ENCODE results near the gene TIMP2. TPM values are rescaled to one million over a fixed set of nuclear protein-coding genes. Genes with fewer than 3 reads are reported as not detected.

TIMP2 gene
- total and polyA plus RNA-seq, 2 of the 13 experiments (the other 11 are each of a cell fraction or from before 2014, with no cell fraction given), result 3.8 to 8.5 TPM

DNA sequence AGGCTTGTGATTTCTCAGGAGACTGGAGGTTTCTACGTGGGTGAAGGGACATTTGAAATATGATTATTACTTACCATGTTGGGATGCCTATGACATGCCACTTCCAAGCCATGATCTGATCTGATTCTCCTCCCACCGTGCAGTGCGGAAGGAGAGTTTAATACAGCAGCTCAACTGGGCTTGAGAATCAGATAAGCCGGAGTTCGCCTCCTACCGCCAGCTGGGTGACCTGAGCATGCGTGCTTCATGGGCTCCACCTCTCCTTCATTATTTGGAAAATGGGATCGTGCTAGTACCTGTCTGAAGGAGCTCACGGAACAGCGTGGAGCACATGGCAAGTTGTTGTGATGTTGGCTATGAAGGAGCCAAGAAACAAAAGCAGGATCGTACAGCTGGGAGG, 12.4 kb upstream of the TIMP2 start (continued):
- no peak for TF ChIP-seq CBX5 (CRISPR knock-in tag; IDR thresholded peaks at IDR 0.05; ENCODE audit: borderline replicate concordance)
- TF ChIP-seq ZNF629 (CRISPR knock-in tag; conservative IDR thresholded peaks at IDR 0.05), result no peak
- no peak for TF ChIP-seq MIER2 (CRISPR knock-in tag; IDR thresholded peaks at IDR 0.05)
- no peak for TF ChIP-seq ZNF607 (CRISPR knock-in tag; IDR thresholded peaks at IDR 0.05; ENCODE audit: borderline replicate concordance)
- TF ChIP-seq, protein P1, sequence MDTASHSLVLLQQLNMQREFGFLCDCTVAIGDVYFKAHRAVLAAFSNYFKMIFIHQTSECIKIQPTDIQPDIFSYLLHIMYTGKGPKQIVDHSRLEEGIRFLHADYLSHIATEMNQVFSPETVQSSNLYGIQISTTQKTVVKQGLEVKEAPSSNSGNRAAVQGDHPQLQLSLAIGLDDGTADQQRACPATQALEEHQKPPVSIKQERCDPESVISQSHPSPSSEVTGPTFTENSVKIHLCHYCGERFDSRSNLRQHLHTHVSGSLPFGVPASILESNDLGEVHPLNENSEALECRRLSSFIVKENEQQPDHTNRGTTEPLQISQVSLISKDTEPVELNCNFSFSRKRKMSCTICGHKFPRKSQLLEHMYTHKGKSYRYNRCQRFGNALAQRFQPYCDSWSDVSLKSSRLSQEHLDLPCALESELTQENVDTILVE (CRISPR knock-in tag; IDR thresholded peaks at IDR 0.05), result no peak
- TF ChIP-seq, protein P2, sequence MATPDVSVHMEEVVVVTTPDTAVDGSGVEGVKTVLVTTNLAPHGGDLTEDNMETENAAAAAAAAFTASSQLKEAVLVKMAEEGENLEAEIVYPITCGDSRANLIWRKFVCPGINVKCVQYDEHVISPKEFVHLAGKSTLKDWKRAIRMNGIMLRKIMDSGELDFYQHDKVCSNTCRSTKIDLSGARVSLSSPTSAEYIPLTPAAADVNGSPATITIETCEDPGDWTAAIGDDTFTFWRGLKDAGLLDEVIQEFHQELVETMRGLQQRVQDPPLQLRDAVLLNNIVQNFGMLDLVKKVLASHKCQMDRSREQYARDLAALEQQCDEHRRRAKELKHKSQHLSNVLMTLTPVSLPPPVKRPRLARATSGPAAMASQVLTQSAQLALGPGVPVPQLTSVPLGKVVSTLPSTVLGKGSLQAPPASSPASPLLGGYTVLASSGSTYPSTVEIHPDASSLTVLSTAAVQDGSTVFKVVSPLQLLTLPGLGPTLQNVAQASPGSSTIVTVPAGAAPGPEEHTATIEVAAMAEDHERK (CRISPR knock-in tag; IDR thresholded peaks at IDR 0.05; ENCODE audit: low read depth), result no peak
- TF ChIP-seq PHF20 (CRISPR knock-in tag; IDR thresholded peaks at IDR 0.05), result no peak

DNA sequence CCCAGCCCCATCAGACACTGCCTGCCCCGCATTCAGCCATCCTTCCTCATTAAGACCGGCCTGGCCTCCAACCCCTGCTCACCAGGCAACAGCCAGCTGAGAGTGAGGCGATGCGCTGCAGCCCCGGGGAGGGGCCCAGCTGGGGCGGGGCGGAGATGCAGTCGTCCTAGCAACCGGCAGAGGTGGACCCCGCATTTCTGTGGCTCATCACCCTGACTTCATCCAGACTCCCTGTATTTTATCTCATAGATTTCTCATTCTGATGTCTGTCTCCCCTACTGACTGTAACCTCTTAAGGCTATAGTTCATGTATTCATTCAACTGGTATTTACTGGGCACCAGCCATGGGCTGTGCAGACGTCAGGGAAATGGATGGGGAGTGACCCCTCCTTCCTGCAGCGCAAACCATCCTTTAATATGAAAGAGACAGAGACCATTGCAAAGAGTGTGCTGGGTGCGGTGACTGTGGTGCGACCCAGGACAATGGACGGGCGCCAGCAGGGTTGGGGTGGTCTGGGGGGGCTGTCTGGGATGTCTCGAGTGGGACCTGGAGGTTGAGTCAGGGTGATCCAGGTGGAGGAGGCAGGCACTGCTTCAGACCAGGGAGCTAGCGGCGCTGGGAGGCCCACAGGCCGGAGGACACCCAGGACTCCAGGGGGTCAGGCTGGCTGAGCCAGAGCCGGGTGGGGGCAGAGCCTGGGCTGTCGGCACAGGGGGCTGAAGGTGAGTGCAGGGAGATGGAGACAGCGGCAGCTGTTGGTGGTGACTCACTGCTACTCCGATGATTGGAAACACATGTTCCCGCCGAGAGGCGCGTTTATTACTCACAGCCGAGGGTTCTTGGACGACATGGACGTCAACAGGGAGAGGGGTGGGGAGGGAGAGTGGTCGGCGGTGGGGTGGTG, 10.5 kb upstream of the TIMP2 start:
- FAIRE-seq (no peak), DNase-seq (ENCODE audit: low spot score) (no peak), ATAC-seq (no peak; the same call in 2 of the 3 replicates)
- Histone ChIP-seq H3K4me1 (ENCODE audit: insufficient read depth, low read length) (peaks cover 32% of the 10 kb centered on the region), H3K9ac (ENCODE audit: insufficient read depth, low read depth, low read length) (no peak overlapping the region), H4K20me1 (ENCODE audit: insufficient read depth, low read length) (no peaks in the 10 kb centered on the region), H3K79me2 (ENCODE audit: insufficient read depth, low read length) (no peaks in the 10 kb centered on the region), H3K9me3 (ENCODE audit: low read length) (no peaks in the 10 kb centered on the region), H3K27me3 (ENCODE audit: control insufficient read depth in 1 of 2, insufficient read depth in 2 of 2, low read length in 2 of 2) (peaks cover 7 to 38% of the 10 kb centered on the region in 2 experiments; a peak in 4 of 5 replicates), H3K4me3 (replicated peaks in 1 of 3; ENCODE audit: insufficient read depth in 1 of 3, low read depth in 2 of 3, low read length in 3 of 3) (no peak overlapping the region), H2AFZ (ENCODE audit: low read length) (no peak overlapping the region), H3K27ac (ENCODE audit: extremely low read length, insufficient read depth, low read length) (no peak overlapping the region), H3K4me2 (ENCODE audit: low read depth, low read length) (no peak overlapping the region), H3K36me3 (replicated peaks in 1 of 2; ENCODE audit: control insufficient read depth in 1 of 2, insufficient read depth in 2 of 2, low read length in 2 of 2) (no peaks in the 10 kb centered on the region)
- ChIA-PET CTCF (ENCODE audit: low intra/inter-chr PET ratio, low total read pairs) (no interaction called here), POLR2A (interaction anchor here (1.1 to 2.4 kb wide), 3 partner anchors 44 to 74 kb away, joined by 3 to 7 read pairs (median 3); partner anchors contain the start of gene LGALS3BP)
- in situ Hi-C loops (cut with HindIII; ENCODE audit: extremely low pct_ligation_motif_present, low pct_unique_long_range_greater_than_20kb) (no loop called here), intact Hi-C loops (cut with micrococcal nuclease; ENCODE audit: unreplicated experiment) (loop anchor here (10.0 kb wide), 1 partner anchor 1649 kb away; no protein-coding TSS in a partner anchor)
- 35% methylated on average over 33 of the region's 33 CpGs for WGBS (ENCODE audit: low lambda C conversion rate)
- no TSS peak for BruUV-seq (replicated peaks)
- no peak for TF ChIP-seq ZFP36L1 (CRISPR knock-in tag; IDR thresholded peaks at IDR 0.05)
- TF ChIP-seq, protein P3, sequence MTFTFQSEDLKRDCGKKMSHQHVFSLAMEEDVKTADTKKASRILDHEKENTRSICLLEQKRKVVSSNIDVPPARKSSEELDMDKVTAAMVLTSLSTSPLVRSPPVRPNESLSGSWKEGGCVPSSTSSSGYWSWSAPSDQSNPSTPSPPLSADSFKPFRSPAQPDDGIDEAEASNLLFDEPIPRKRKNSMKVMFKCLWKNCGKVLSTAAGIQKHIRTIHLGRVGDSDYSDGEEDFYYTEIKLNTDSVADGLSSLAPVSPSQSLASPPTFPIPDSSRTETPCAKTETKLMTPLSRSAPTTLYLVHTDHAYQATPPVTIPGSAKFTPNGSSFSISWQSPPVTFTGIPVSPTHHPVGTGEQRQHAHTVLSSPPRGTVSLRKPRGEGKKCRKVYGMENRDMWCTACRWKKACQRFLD (CRISPR knock-in tag; IDR thresholded peaks at IDR 0.05; ENCODE audit: borderline replicate concordance), result no peak
- no peak for TF ChIP-seq PAX8 (CRISPR knock-in tag; IDR thresholded peaks at IDR 0.05; ENCODE audit: borderline replicate concordance)
- TF ChIP-seq, protein P4, sequence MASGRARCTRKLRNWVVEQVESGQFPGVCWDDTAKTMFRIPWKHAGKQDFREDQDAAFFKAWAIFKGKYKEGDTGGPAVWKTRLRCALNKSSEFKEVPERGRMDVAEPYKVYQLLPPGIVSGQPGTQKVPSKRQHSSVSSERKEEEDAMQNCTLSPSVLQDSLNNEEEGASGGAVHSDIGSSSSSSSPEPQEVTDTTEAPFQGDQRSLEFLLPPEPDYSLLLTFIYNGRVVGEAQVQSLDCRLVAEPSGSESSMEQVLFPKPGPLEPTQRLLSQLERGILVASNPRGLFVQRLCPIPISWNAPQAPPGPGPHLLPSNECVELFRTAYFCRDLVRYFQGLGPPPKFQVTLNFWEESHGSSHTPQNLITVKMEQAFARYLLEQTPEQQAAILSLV (CRISPR knock-in tag; IDR thresholded peaks at IDR 0.05; ENCODE audit: borderline replicate concordance), result no peak
- no peak for TF ChIP-seq KDM1A (CRISPR knock-in tag; IDR thresholded peaks at IDR 0.05)
- no peak for TF ChIP-seq ZNF720 (CRISPR knock-in tag; IDR thresholded peaks at IDR 0.05)
- peak; percentile 85 for TF ChIP-seq FOSL2 (CRISPR knock-in tag; IDR thresholded peaks at IDR 0.05)
